Epithelial cell of proximal tubule (primary cell): ENCODE results near the gene RELT. TPM values are rescaled to one million over a fixed set of nuclear protein-coding genes. Genes with fewer than 3 reads are reported as not detected.

ENCODE experiments used
- DNase-seq: peaks from one replicate; pipeline ENCODE4 v3.0.0-alpha.2; 2011; ENCODE audit warnings: low read depth
- H3K4me3 ChIP-seq: 2 replicates; pipeline ENCODE4 v1.5.1; 2011; ENCODE audit warnings: low read depth, mild to moderate bottlenecking, low read length
- total RNA-seq: library from RNA; depleted of rRNA; stranded (reverse); fragments of >200 nt; gene quantifications from 2 replicates; pipeline ENCODE4 v1.2.3, GENCODE V29; 2015
- TF ChIP-seq, protein P1 (sequence below): conservative IDR thresholded peaks from 2 replicates; pipeline ENCODE4 v1.5.1; 2012; ENCODE audit warnings: low read depth, mild to moderate bottlenecking, low read length

The RELT gene
- total RNA-seq, 1 donor from 2014 or later: 9.1 TPM

GRCh38 chr11:73333640-73334383 is 42.4 kb upstream of the RELT start:
- TF ChIP-seq, protein P1, sequence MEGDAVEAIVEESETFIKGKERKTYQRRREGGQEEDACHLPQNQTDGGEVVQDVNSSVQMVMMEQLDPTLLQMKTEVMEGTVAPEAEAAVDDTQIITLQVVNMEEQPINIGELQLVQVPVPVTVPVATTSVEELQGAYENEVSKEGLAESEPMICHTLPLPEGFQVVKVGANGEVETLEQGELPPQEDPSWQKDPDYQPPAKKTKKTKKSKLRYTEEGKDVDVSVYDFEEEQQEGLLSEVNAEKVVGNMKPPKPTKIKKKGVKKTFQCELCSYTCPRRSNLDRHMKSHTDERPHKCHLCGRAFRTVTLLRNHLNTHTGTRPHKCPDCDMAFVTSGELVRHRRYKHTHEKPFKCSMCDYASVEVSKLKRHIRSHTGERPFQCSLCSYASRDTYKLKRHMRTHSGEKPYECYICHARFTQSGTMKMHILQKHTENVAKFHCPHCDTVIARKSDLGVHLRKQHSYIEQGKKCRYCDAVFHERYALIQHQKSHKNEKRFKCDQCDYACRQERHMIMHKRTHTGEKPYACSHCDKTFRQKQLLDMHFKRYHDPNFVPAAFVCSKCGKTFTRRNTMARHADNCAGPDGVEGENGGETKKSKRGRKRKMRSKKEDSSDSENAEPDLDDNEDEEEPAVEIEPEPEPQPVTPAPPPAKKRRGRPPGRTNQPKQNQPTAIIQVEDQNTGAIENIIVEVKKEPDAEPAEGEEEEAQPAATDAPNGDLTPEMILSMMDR: no peak
- DNase-seq: no peak
- no peak overlapping the region for H3K4me3 ChIP-seq

DNA sequence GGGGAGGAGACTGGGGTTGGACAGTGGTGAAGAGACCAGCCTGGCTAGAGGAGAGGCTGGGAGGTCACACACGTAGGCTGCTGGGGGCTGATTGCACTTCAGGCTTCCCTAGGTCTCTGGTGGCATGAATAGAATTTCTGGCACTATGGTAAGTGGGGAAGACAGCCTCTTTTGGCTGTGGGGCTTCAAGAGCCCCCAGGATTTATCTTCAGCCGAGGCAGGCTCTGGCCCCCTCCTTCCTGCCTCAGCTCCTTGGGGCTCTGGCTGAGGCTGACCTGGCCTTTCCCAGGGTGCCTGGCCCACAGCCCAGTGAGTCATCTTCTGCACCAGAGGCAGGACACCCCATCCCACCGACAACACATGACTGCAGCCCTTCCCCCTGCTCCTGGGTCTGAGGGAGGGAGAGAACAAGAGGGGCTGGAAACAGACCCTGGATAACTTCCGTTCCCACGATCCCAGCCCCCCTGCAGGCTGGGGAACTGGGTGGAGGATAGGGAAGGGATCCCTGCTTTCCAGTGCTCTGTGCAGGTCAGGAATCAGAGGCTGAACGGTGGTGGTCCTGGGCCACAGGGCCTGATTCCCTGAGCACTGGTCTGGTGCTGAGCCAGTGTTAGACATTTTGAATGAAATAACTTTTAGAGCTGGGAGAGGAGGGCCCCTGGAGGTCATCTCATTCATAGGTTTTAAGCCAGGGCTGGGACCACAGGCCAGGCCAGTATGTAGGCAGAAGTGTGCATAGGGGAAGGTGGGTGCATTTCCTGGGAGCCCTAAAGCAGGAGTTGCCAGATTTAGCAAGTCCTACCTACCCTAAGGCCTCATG is 41.6 kb upstream of the RELT start:
- peak; percentile 35 for DNase-seq
- TF ChIP-seq, protein P1: peak; percentile 10
- no peak overlapping the region for H3K4me3 ChIP-seq

GRCh38 chr11:73335204-73335923 is 40.8 kb upstream of the RELT start:
- no peak for DNase-seq
- no peak overlapping the region for H3K4me3 ChIP-seq
- TF ChIP-seq, protein P1: peak; percentile 99

- TF ChIP-seq, protein P1: no peak
- H3K4me3 ChIP-seq: no peak overlapping the region
- DNase-seq: no peak
These were observed 38.4 kb upstream of the RELT start for GRCh38 chr11:73337846-73338245.

DNA sequence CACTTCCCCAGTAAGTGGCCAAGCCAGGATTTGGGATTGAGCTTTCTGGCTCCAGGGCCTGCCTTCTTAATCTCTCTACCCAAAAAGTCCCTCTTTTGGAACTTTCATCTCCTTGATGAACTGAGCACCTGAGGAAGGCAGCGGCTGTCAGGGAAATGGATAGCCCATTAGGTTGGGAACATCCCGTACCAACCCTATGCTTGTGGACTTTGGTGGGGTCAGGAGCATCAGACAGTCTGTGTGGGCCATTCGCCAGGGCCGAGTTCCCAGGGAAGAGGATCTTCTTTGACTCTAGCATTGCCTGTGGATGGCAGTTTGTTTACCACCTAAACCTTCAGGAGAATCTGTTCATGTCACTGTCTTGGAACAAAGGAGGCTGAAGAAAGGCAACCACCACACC is 37.9 kb upstream of the RELT start:
- TF ChIP-seq, protein P1: no peak
- no peak overlapping the region for H3K4me3 ChIP-seq
- no peak for DNase-seq

DNA sequence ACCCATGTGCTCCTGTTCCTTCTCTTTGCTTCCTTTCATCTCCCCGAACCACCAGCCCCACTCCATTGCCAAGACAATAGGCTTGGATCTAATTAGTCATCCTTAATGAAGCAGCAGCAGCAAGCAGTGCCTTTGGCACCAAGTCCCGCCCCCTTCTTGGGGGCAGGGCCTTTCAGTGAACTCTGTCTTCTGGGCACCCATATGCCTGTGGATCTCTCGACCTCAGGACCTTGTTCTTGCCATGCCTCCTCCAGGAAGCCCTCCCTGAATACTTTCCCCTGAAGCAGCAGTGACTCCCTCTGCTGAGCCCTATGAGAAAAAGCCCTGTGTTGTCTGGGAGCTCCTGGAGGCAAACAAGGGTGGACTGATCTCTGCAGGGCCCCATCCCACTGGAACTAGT is 36.0 kb upstream of the RELT start:
- no peak overlapping the region for H3K4me3 ChIP-seq
- DNase-seq: no peak
- TF ChIP-seq, protein P1: no peak
